GM10266 (cell line): ENCODE data around the gene GDF2.

Source experiments
- DNase-seq: peaks from one replicate; pipeline ENCODE4 v3.0.0; 2012; ENCODE audit errors: extremely low spot score
- TF ChIP-seq, protein P1 (sequence below): IDR thresholded peaks from 2 replicates; pipeline ENCODE4 v1.5.1; 2012; ENCODE audit warnings: mild to moderate bottlenecking, low read depth; ENCODE audit not compliant: control insufficient read depth, insufficient read depth; ENCODE audit errors: missing control alignments

GDF2 gene

DNA sequence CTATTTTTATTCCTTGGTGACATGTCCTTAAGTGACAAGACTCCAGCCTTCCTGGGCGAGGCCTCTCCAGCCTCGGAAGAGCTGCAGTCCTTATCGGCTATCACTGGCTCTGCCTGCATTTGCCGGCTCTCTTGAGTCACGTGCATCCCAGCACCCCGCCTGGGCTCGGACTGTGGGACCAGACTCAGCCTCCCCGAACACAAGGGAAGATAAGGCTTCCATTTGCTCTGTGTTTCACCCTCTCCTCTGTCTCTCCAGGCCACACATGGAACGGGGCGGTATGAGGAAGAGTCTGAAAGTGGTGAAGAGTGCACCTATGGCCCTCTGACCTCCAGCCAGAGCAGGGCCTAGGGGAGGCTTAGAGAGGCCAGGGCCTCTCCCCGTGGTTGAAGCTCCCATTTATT lies 4.7 kb downstream of the GDF2 start:
- TF ChIP-seq, protein P1, sequence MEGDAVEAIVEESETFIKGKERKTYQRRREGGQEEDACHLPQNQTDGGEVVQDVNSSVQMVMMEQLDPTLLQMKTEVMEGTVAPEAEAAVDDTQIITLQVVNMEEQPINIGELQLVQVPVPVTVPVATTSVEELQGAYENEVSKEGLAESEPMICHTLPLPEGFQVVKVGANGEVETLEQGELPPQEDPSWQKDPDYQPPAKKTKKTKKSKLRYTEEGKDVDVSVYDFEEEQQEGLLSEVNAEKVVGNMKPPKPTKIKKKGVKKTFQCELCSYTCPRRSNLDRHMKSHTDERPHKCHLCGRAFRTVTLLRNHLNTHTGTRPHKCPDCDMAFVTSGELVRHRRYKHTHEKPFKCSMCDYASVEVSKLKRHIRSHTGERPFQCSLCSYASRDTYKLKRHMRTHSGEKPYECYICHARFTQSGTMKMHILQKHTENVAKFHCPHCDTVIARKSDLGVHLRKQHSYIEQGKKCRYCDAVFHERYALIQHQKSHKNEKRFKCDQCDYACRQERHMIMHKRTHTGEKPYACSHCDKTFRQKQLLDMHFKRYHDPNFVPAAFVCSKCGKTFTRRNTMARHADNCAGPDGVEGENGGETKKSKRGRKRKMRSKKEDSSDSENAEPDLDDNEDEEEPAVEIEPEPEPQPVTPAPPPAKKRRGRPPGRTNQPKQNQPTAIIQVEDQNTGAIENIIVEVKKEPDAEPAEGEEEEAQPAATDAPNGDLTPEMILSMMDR, result no peak
- DNase-seq, result no peak

DNA sequence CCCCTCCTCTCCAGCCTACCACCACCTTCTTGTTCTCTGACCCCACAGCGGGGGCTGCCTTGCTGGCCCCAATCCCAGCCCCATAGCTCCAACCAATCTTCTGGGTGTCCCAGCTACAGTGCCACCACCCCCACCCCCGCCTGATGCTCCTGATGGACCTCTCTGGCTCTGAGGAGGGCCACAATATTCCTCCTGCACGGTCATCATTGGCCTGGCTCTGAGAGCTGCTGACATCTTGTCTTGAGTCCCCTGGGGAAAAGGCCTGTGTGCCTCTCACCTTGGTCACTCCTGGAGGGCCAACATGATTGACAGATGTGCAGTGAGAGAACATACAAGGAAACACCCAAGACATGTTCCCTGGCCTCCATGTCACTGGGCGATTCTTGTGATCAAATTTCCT lies 7.6 kb downstream of the GDF2 start:
- TF ChIP-seq, protein P1, result no peak
- no peak for DNase-seq

GRCh38 chr10:47330366-47330765 lies 8.1 kb downstream of the GDF2 start:
- TF ChIP-seq, protein P1, result no peak
- no peak for DNase-seq

DNA sequence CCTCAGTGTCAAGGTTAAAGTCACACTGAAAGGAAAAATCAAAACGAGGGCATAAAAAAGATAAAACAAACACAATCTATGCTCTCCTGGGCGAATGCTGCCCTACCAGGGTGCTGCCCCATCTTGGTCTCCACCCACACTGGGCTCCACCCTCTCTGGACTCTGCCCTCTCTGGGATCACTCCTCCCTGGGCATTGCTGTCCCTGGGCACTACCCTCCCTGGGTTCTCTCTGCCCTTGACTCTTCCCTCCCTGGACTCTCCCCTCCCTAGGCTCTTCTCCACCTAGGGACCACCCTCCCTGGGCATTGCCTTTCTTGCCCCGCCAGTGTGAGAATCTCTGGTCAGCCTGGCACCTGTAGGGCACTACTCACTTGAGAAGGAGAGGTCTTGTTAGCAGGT lies 8.6 kb downstream of the GDF2 start:
- DNase-seq, result no peak
- TF ChIP-seq, protein P1, result no peak

- DNase-seq, result no peak
- TF ChIP-seq, protein P1, result no peak
Measured at GRCh38 chr10:47331491-47331890, 9.2 kb downstream of the GDF2 start.

GRCh38 chr10:47331954-47332353 lies 9.7 kb downstream of the GDF2 start:
- DNase-seq, result no peak
- TF ChIP-seq, protein P1, result no peak

GRCh38 chr10:47332371-47332770 lies 10.1 kb downstream of the GDF2 start:
- TF ChIP-seq, protein P1, result no peak
- DNase-seq, result no peak
